Neural cell (in vitro differentiated cells): ENCODE results near the gene FSTL5.

Experiments
- RAD21 ChIP-seq: fragments of 450-650 bp; conservative IDR thresholded peaks from 2 replicates; pipeline ENCODE4 v1.6.1; 2014; ENCODE audit warnings: antibody characterized with exemption, mild to moderate bottlenecking, moderate library complexity
- TF ChIP-seq, protein P1 (sequence below): fragments of 450-650 bp; IDR thresholded peaks from 2 replicates; pipeline ENCODE4 v1.5.1; 2014; ENCODE audit warnings: antibody characterized with exemption, mild to moderate bottlenecking, moderate library complexity; ENCODE audit not compliant: poor library complexity, severe bottlenecking

DNA sequence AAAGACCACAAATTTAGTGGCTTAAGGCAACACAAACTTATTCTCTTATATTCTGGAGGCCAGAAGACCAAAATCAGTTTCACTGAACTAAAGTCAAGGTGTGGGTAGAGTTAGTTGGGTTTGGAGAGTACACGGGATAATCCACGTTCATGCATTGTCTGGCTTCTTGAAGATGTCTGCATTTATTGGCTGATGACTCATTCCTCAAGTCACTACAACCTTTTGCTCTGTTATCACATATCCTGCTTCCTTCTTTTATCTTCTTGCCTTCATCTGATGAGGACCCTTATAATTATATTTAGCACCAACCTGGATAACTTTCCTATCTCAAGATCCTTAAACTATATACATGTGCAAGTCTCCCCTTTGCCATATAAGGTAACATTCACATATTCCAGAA is 590.0 kb downstream of the FSTL5 start:
- TF ChIP-seq, protein P1, sequence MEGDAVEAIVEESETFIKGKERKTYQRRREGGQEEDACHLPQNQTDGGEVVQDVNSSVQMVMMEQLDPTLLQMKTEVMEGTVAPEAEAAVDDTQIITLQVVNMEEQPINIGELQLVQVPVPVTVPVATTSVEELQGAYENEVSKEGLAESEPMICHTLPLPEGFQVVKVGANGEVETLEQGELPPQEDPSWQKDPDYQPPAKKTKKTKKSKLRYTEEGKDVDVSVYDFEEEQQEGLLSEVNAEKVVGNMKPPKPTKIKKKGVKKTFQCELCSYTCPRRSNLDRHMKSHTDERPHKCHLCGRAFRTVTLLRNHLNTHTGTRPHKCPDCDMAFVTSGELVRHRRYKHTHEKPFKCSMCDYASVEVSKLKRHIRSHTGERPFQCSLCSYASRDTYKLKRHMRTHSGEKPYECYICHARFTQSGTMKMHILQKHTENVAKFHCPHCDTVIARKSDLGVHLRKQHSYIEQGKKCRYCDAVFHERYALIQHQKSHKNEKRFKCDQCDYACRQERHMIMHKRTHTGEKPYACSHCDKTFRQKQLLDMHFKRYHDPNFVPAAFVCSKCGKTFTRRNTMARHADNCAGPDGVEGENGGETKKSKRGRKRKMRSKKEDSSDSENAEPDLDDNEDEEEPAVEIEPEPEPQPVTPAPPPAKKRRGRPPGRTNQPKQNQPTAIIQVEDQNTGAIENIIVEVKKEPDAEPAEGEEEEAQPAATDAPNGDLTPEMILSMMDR: no peak
- no peak for TF ChIP-seq RAD21
